ENCODE results near the gene AUTS2.

Gene AUTS2

DNA sequence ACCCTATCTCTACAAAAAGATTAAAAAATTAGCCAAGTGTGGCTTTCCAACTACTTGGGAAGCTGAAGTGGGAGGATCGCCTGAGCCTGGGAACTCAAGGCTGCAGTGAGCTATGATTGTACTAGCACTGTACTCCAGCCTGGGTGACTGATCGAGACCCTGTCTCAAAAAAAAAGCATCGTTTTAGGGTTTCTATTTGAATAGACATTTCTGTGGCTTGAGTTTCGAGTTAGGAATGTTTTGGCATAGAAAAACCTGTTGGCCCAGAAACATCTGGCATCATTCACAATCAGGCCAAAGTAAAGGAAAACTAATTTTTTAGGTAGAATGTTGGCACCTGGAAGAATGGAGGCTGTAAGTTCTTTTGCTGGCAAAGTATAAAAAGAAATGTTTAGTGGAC, 72.4 kb downstream of the AUTS2 start:
- H3K4me3 ChIP-seq (ENCODE audit: low read depth, low read length), result no peak overlapping the region
- TF ChIP-seq, protein P1, sequence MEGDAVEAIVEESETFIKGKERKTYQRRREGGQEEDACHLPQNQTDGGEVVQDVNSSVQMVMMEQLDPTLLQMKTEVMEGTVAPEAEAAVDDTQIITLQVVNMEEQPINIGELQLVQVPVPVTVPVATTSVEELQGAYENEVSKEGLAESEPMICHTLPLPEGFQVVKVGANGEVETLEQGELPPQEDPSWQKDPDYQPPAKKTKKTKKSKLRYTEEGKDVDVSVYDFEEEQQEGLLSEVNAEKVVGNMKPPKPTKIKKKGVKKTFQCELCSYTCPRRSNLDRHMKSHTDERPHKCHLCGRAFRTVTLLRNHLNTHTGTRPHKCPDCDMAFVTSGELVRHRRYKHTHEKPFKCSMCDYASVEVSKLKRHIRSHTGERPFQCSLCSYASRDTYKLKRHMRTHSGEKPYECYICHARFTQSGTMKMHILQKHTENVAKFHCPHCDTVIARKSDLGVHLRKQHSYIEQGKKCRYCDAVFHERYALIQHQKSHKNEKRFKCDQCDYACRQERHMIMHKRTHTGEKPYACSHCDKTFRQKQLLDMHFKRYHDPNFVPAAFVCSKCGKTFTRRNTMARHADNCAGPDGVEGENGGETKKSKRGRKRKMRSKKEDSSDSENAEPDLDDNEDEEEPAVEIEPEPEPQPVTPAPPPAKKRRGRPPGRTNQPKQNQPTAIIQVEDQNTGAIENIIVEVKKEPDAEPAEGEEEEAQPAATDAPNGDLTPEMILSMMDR (IDR thresholded peaks at IDR 0.05; ENCODE audit: low read depth, low read length), result no peak

DNA sequence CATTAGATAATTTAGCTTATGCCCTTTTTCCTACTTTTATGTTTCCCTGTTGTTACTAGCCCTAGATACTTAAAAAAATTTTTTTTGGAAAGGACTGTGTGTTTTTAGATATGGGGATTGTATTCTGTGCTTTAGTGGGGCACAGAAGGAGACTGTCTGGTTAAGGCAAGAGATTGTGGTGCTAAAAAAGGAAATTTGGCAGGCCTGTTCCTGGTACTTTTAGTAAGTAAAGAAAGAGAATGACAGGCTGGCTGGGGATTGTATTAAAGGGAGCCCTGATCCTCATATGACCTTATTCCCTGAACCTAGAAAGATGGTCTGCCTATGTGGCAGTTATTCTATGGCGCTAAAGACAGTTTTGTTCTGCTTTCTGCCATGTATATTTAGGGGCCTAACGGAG, 74.8 kb downstream of the AUTS2 start:
- TF ChIP-seq, protein P1 (IDR thresholded peaks at IDR 0.05; ENCODE audit: low read depth, low read length), result no peak

DNA sequence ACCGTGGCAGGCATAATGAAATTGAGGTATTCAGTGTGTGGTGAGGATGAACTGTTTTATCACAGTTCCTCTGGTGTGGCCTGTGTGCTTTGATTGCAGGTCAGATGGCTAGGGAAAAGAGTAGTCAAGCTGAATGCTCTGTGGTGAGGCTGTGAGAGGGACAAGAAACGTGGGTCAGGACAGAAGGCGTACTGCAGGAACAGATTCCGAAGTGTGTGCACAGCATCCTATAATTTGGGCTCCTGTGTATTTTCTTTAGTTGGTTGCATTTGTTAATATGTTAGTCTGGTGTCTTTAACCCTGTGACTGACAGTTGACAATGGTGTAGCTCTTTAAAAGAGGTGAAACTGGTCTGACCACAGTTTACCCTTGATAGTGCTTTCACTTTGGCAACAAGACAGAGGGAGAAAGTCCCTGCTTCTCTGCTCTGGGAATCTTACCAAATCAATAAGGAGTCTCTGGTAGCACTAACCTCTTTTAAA, 76.5 kb downstream of the AUTS2 start:
- TF ChIP-seq, protein P1 (IDR thresholded peaks at IDR 0.05; ENCODE audit: low read depth, low read length), result no peak
- H3K4me3 ChIP-seq (ENCODE audit: low read depth, low read length), result no peak overlapping the region

More for the DNA sequence above, 74.8 kb downstream of the AUTS2 start:
- no peak overlapping the region for H3K4me3 ChIP-seq (ENCODE audit: low read depth, low read length)

DNA sequence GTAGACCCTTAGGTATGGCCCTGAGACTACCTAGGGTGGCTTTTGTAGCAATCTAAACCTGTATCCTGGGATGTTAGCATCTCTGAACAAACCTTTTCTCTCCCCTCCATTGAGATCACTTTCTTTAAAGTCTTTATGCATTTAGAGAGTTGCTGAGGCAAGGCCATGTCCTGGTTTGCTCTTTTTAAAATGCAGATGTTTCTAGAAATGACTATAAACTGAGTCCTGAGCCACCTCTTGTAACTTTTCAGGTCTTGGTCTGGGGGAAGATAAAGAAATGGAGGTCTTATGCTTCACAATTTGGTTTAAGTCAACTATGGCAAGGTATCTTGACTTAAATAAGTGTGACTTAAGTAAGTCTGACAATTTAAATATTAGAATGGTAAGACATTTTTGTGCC, 78.0 kb downstream of the AUTS2 start:
- H3K4me3 ChIP-seq (ENCODE audit: low read depth, low read length), result no peak overlapping the region
- TF ChIP-seq, protein P1 (IDR thresholded peaks at IDR 0.05; ENCODE audit: low read depth, low read length), result no peak

DNA sequence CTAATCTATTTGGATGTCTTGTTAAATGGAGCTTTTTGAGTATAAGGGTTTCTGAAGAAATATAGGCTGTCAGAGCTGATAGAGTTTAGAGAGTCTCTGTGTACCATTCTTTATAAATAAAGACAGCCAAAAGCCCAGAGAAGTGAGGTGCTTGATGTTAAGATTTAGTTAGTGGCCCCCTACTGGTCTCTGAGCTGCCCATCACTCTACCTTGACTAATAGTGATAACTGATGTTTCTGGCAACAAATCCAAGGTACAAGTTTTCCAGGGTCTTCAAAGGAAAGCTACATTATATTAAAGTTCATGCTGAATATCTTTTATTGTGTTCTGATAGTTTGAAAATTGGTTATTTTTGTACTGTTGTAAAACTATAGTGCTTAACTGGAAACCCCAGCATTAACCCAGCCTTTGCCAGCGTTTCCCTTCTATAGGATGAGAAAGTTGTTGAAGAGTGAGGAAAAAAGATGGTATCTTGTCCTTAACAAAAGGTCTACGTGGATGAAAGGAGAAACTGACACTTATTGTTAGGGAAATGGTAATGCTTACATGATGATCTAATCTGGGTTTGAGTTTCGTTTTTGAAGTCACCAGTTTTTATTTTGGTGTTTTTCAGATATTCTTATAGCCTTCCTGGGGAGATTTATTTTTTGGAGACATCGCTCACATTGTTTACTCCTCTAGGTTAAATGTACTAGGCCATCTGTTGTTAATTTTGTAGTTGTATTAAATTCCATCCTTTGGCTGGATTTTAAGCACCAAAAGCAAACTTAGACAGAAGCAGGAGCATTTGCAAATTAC, 79.0 kb downstream of the AUTS2 start:
- TF ChIP-seq, protein P1 (IDR thresholded peaks at IDR 0.05; ENCODE audit: low read depth, low read length), result no peak
- no peak overlapping the region for H3K4me3 ChIP-seq (ENCODE audit: low read depth, low read length)

DNA sequence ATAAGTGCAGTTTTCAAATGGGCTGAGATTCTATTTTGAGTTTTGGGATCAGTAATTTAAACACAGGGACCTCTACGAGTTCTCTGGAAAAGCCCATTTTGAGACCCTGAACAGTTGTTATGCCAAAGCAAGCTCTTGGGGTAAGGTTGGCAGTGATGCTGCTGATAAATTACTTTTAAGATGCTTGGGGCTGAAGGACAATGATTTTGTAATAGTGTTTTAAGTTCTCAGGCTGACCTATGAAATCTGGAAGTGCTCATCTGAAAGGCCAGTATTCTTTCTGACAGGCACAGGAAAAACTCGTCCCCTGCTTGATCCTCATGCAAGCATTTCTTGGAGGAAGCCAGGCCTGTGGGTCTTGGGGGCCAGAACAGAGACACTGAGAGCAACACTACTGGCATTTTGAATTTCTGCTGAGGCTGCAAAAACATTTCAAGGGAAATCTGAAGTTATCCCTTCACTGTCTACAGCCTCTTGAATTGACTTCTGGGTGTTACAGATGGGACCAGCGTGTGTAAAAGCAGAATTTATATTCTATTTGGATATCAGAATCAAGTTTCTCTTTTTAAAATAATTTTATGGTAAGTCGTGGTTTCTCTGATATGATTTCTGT, 79.7 kb downstream of the AUTS2 start:
- H3K4me3 ChIP-seq (ENCODE audit: low read depth, low read length), result no peak overlapping the region
- TF ChIP-seq, protein P1 (IDR thresholded peaks at IDR 0.05; ENCODE audit: low read depth, low read length), result no peak
